ENCODE measurements around the gene AKAP12.

The AKAP12 gene

GRCh38 chr6:151233731-151234130 lies 6.0 kb upstream of the AKAP12 start:
- no peak for DNase-seq

GRCh38 chr6:151236668-151237401 lies 2.9 kb upstream of the AKAP12 start:
- no peak for DNase-seq

GRCh38 chr6:151240036-151240685 lies 394 bp downstream of the AKAP12 start:
- DNase-seq, result peak in 48 of 56 donors; percentile 15 to 79 (median 46)

GRCh38 chr6:151240791-151241642 lies 1.2 kb downstream of the AKAP12 start:
- DNase-seq, result peak in 48 of 56 donors; percentile 1 to 59 (median 36)

- no peak for DNase-seq
Measured at GRCh38 chr6:151241853-151242252, 2.1 kb downstream of the AKAP12 start.

GRCh38 chr6:151242420-151242861 lies 2.7 kb downstream of the AKAP12 start:
- peak in 6 of 56 donors; percentile 1 to 7 (median 2) for DNase-seq

GRCh38 chr6:151243481-151243880 lies 3.7 kb downstream of the AKAP12 start:
- DNase-seq, result no peak

GRCh38 chr6:151247490-151247889 lies 7.7 kb downstream of the AKAP12 start:
- DNase-seq, result no peak

- no peak for DNase-seq
Measured at GRCh38 chr6:151248295-151248694, 8.5 kb downstream of the AKAP12 start.

GRCh38 chr6:151252634-151253033 lies 12.9 kb downstream of the AKAP12 start:
- no peak for DNase-seq

- DNase-seq, result no peak
Measured at GRCh38 chr6:151254451-151255081, 14.8 kb downstream of the AKAP12 start.

- DNase-seq, result no peak
Measured at GRCh38 chr6:151255811-151256210, 16.0 kb downstream of the AKAP12 start.

- no peak for DNase-seq
Measured at GRCh38 chr6:151257985-151258445, 18.2 kb downstream of the AKAP12 start.

GRCh38 chr6:151260205-151260604 lies 20.4 kb downstream of the AKAP12 start:
- DNase-seq, result no peak

GRCh38 chr6:151263035-151263434 lies 23.3 kb downstream of the AKAP12 start:
- no peak for DNase-seq

- no peak for DNase-seq
Measured at GRCh38 chr6:151263967-151264366, 24.2 kb downstream of the AKAP12 start.

GRCh38 chr6:151265282-151265681 lies 25.5 kb downstream of the AKAP12 start:
- no peak for DNase-seq

GRCh38 chr6:151269321-151269995 lies 29.7 kb downstream of the AKAP12 start:
- DNase-seq, result no peak

- no peak for DNase-seq
Measured at GRCh38 chr6:151275121-151275520, 35.4 kb downstream of the AKAP12 start.

GRCh38 chr6:151275566-151275965 lies 35.8 kb downstream of the AKAP12 start:
- no peak for DNase-seq
